Stimulated activated CD8-positive, alpha-beta memory T cell treated with anti-CD3 and anti-CD28 coated beads, Interleukin-4, amount 100 ng/mL, for 24 hours (primary cell): Measurements from ENCODE around the gene ITGA8.
"Not testable (repeated sequence)": the region's sequence is repeated elsewhere in the genome, so short reads cannot be mapped to it uniquely, and the experiment has no call there.

ENCODE experiments used
- DNase-seq: peaks from one replicate; pipeline ENCODE4 v3.0.0-alpha.2; 2020; ENCODE audit warnings: low read depth

ITGA8 gene

GRCh38 chr10:15719899-15720634 lies at the start of gene ITGA8:
TSS of gene ITGA8 (minus strand) at chr10:15719922. CDS start at chr10:15719771, 151 bp downstream.
- DNase-seq: no peak

GRCh38 chr10:15764892-15765454 lies 45.3 kb upstream of the ITGA8 start:
- DNase-seq: no peak

- DNase-seq: no peak
Observed at GRCh38 chr10:15763006-15763405, 43.3 kb upstream of the ITGA8 start.

- not testable (repeated sequence) for DNase-seq
Observed at GRCh38 chr10:15762239-15762638, 42.5 kb upstream of the ITGA8 start.

GRCh38 chr10:15761224-15761623 lies 41.5 kb upstream of the ITGA8 start:
- DNase-seq: not testable (repeated sequence)

GRCh38 chr10:15760681-15761080 lies 41.0 kb upstream of the ITGA8 start:
- DNase-seq: no peak

- no peak for DNase-seq
Observed at GRCh38 chr10:15759265-15759664, 39.5 kb upstream of the ITGA8 start.

- no peak for DNase-seq
Observed at GRCh38 chr10:15758618-15759017, 38.9 kb upstream of the ITGA8 start.

- no peak for DNase-seq
Observed at GRCh38 chr10:15754937-15755336, 35.2 kb upstream of the ITGA8 start.

GRCh38 chr10:15751046-15751445 lies 31.3 kb upstream of the ITGA8 start:
- no peak for DNase-seq

- DNase-seq: no peak
Observed at GRCh38 chr10:15748126-15748525, 28.4 kb upstream of the ITGA8 start.

- no peak for DNase-seq
Observed at GRCh38 chr10:15747632-15748031, 27.9 kb upstream of the ITGA8 start.

- no peak for DNase-seq
Observed at GRCh38 chr10:15745751-15746150, 26.0 kb upstream of the ITGA8 start.

- no peak for DNase-seq
Observed at GRCh38 chr10:15744217-15744865, 24.6 kb upstream of the ITGA8 start.

GRCh38 chr10:15743443-15743842 lies 23.7 kb upstream of the ITGA8 start:
- no peak for DNase-seq

GRCh38 chr10:15742836-15743235 lies 23.1 kb upstream of the ITGA8 start:
- DNase-seq: no peak

GRCh38 chr10:15742102-15742501 lies 22.4 kb upstream of the ITGA8 start:
- DNase-seq: no peak

- no peak for DNase-seq
Observed at GRCh38 chr10:15741581-15741980, 21.9 kb upstream of the ITGA8 start.

GRCh38 chr10:15740261-15740660 lies 20.5 kb upstream of the ITGA8 start:
- DNase-seq: no peak

- DNase-seq: no peak
Observed at GRCh38 chr10:15739254-15739970, 19.7 kb upstream of the ITGA8 start.

- no peak for DNase-seq
Observed at GRCh38 chr10:15738270-15738925, 18.7 kb upstream of the ITGA8 start.

GRCh38 chr10:15737656-15738055 lies 17.9 kb upstream of the ITGA8 start:
- no peak for DNase-seq
